Neural progenitor cell (in vitro differentiated cells): ENCODE measurements around the gene NINL.

ENCODE experiments used
- EZH2 ChIP-seq: fragments of 200-600 bp; sonication (generic); IDR thresholded peaks from 2 replicates; pipeline ENCODE4 v1.6.1; 2017; ENCODE audit warnings: antibody characterized with exemption, mild to moderate bottlenecking, moderate library complexity
- TF ChIP-seq, protein P1 (sequence below): fragments of 200-600 bp; sonication (generic); IDR thresholded peaks from 2 replicates; pipeline ENCODE4 v1.5.1; 2017; ENCODE audit warnings: antibody characterized with exemption, mild to moderate bottlenecking

DNA sequence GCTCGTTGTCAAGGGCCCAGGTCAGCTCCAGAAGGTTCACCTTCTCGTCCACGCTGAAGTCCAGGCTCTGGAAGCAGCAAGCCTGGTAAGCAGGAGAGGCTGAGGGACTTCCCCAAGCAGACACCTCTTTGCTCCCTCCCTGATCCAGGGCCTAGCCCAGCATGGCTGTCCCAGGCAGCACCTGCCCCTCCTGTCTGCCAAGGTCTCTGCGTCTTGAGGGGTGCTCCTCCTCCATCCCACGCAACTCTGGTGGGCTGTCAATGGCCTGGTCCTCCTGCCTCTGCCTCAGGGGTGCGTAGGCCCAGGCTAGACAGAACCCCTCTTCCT lies 87.1 kb downstream of the NINL start:
- TF ChIP-seq, protein P1, sequence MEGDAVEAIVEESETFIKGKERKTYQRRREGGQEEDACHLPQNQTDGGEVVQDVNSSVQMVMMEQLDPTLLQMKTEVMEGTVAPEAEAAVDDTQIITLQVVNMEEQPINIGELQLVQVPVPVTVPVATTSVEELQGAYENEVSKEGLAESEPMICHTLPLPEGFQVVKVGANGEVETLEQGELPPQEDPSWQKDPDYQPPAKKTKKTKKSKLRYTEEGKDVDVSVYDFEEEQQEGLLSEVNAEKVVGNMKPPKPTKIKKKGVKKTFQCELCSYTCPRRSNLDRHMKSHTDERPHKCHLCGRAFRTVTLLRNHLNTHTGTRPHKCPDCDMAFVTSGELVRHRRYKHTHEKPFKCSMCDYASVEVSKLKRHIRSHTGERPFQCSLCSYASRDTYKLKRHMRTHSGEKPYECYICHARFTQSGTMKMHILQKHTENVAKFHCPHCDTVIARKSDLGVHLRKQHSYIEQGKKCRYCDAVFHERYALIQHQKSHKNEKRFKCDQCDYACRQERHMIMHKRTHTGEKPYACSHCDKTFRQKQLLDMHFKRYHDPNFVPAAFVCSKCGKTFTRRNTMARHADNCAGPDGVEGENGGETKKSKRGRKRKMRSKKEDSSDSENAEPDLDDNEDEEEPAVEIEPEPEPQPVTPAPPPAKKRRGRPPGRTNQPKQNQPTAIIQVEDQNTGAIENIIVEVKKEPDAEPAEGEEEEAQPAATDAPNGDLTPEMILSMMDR, result no peak
- no peak for TF ChIP-seq EZH2
